ENCODE measurements around the gene CD3E. TPM values are rescaled to one million over a fixed set of nuclear protein-coding genes. Genes with fewer than 3 reads are reported as not detected.

CD3E gene
- total and polyA plus RNA-seq, 2 of the 13 experiments (the other 11 are each of a cell fraction or from before 2014, with no cell fraction given) = not detected

GRCh38 chr11:118318581-118319336 is 14.2 kb downstream of the CD3E start (continued):
- TF ChIP-seq GZF1 (CRISPR knock-in tag; IDR thresholded peaks at IDR 0.05) (no peak), ZNF12 (CRISPR knock-in tag; IDR thresholded peaks at IDR 0.05) (no peak)

DNA sequence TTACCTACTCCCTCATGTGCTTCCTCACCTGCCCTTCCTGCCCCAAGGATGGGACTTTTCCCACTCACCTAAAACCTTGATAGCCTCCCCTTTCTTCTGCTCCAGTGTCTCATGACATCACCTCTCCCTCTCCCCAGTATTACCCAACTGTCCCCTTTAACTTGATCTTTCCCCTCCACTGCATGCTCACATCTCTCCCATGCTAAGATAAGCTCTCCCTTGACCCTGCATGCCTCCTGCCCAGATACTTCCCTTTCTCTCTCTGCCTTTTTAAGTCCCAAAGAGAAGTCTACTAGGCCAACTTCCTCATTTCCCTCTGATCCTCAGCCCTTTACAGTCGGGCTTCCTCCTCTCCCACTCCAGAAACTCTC is 14.8 kb downstream of the CD3E start:
- intact Hi-C loops (cut with micrococcal nuclease; ENCODE audit: unreplicated experiment) (no loop called here), in situ Hi-C loops (cut with HindIII; ENCODE audit: extremely low pct_ligation_motif_present, low pct_unique_long_range_greater_than_20kb) (no loop called here)
- Histone ChIP-seq H3K79me2 (ENCODE audit: insufficient read depth, low read length) (no peaks in the 10 kb centered on the region), H2AFZ (ENCODE audit: low read length) (no peak overlapping the region), H3K9me3 (ENCODE audit: low read length) (no peaks in the 10 kb centered on the region), H4K20me1 (ENCODE audit: insufficient read depth, low read length) (no peaks in the 10 kb centered on the region), H3K4me3 (replicated peaks in 1 of 3; ENCODE audit: insufficient read depth in 1 of 3, low read depth in 2 of 3, low read length in 3 of 3) (no peak overlapping the region), H3K4me2 (ENCODE audit: low read depth, low read length) (no peak overlapping the region), H3K4me1 (ENCODE audit: insufficient read depth, low read length) (peaks cover 40% of the 10 kb centered on the region), H3K36me3 (replicated peaks in 1 of 2; ENCODE audit: control insufficient read depth in 1 of 2, insufficient read depth in 2 of 2, low read length in 2 of 2) (no peaks in the 10 kb centered on the region), H3K27ac (ENCODE audit: extremely low read length, insufficient read depth, low read length) (no peak overlapping the region), H3K9ac (ENCODE audit: insufficient read depth, low read depth, low read length) (no peak overlapping the region), H3K27me3 (ENCODE audit: control insufficient read depth in 1 of 2, insufficient read depth in 2 of 2, low read length in 2 of 2) (peaks cover 5 to 43% of the 10 kb centered on the region in 2 experiments; a peak in 3 of 5 replicates)
- FAIRE-seq (no peak), ATAC-seq (no peak), DNase-seq (ENCODE audit: low spot score) (no peak)
- POLR2A ChIA-PET = no interaction called here
- 4% methylated on average over 1 of the region's 1 CpG for WGBS (ENCODE audit: low lambda C conversion rate)
- TF ChIP-seq ATF7 (IDR thresholded peaks at IDR 0.05) (peak; percentile 24; the same call in 1 of the 2 replicates), ATF7 (CRISPR knock-in tag; IDR thresholded peaks at IDR 0.05) (no peak), SMAD3 (CRISPR knock-in tag; IDR thresholded peaks at IDR 0.05) (no peak)
- no TSS peak for BruUV-seq (replicated peaks)
- CTCF ChIA-PET (ENCODE audit: low intra/inter-chr PET ratio, low total read pairs) = no interaction called here

- Histone ChIP-seq H3K79me2 (ENCODE audit: insufficient read depth, low read length) (no peaks in the 10 kb centered on the region), H3K4me3 (replicated peaks in 1 of 3; ENCODE audit: insufficient read depth in 1 of 3, low read depth in 2 of 3, low read length in 3 of 3) (no peak overlapping the region), H3K27ac (ENCODE audit: extremely low read length, insufficient read depth, low read length) (no peak overlapping the region), H3K27me3 (ENCODE audit: control insufficient read depth in 1 of 2, insufficient read depth in 2 of 2, low read length in 2 of 2) (peaks cover 5 to 41% of the 10 kb centered on the region in 2 experiments; a peak in 3 of 5 replicates), H3K36me3 (replicated peaks in 1 of 2; ENCODE audit: control insufficient read depth in 1 of 2, insufficient read depth in 2 of 2, low read length in 2 of 2) (no peaks in the 10 kb centered on the region), H2AFZ (ENCODE audit: low read length) (no peak overlapping the region), H3K4me1 (ENCODE audit: insufficient read depth, low read length) (peaks cover 29% of the 10 kb centered on the region), H4K20me1 (ENCODE audit: insufficient read depth, low read length) (no peaks in the 10 kb centered on the region), H3K9ac (ENCODE audit: insufficient read depth, low read depth, low read length) (no peak overlapping the region), H3K4me2 (ENCODE audit: low read depth, low read length) (no peak overlapping the region), H3K9me3 (ENCODE audit: low read length) (no peaks in the 10 kb centered on the region)
- TF ChIP-seq SRF (IDR thresholded peaks at IDR 0.05; ENCODE audit: low read depth, low read length) (peak; percentile 70), ZNF253 (CRISPR knock-in tag; IDR thresholded peaks at IDR 0.05; ENCODE audit: borderline replicate concordance) (no peak), POLR2A (IDR thresholded peaks at IDR 0.05; ENCODE audit: insufficient read depth in 1 of 2, low read depth in 2 of 2, low read length in 2 of 2) (no peak)
- in situ Hi-C loops (cut with HindIII; ENCODE audit: extremely low pct_ligation_motif_present, low pct_unique_long_range_greater_than_20kb) (no loop called here), intact Hi-C loops (cut with micrococcal nuclease; ENCODE audit: unreplicated experiment) (no loop called here)
- 50% methylated on average over 3 of the region's 3 CpGs for WGBS (ENCODE audit: low lambda C conversion rate)
- BruUV-seq (replicated peaks) = no TSS peak
- ChIA-PET CTCF (ENCODE audit: low intra/inter-chr PET ratio, low total read pairs) (no interaction called here), POLR2A (no interaction called here)
- DNase-seq (ENCODE audit: low spot score) (no peak), ATAC-seq (no peak), FAIRE-seq (no peak)
Measured at GRCh38 chr11:118320515-118320914, 16.0 kb downstream of the CD3E start.
